Lung (tissue), 12 donors: Measurements from ENCODE around the gene TGM1. TPM values are rescaled to one million over a fixed set of nuclear protein-coding genes. Genes with fewer than 3 reads are reported as not detected.

Experiments
- ATAC-seq: fragments of 200-7000 bp; cut with Tn5 transposase; one replicate; pipeline ENCODE4 v1.9.1; 2020; ENCODE audit warnings: moderate number of reproducible peaks; ENCODE audit not compliant: insufficient read depth, low FRiP score
- DNase-seq, 3 donors: peaks; one replicate each; pipeline ENCODE4 v3.0.0-alpha.2; 2013 to 2017
- H3K27ac ChIP-seq, 2 donors: one replicate each; pipeline ENCODE4 v1.5.1; 2013; ENCODE audit warnings: mild to moderate bottlenecking in 2 of 2, moderate library complexity in 2 of 2, control low read depth in 1 of 2, inconsistent platforms in 1 of 2, low read depth in 1 of 2, low read length in 1 of 2
- H3K27me3 ChIP-seq, 3 donors: one replicate each; pipeline ENCODE4 v1.5.1; 2013; ENCODE audit warnings: low read length in 2 of 3; ENCODE audit not compliant: control insufficient read depth in 3 of 3, insufficient read depth in 3 of 3
- H3K36me3 ChIP-seq, 4 donors: one replicate each; pipeline ENCODE4 v1.5.1; 2013; ENCODE audit warnings: low read length in 4 of 4, mild to moderate bottlenecking in 1 of 4, moderate library complexity in 1 of 4; ENCODE audit not compliant: control insufficient read depth in 4 of 4, insufficient read depth in 4 of 4
- H3K4me1 ChIP-seq, 5 donors: one replicate each; pipeline ENCODE4 v1.5.1; 2013; ENCODE audit warnings: low read length in 5 of 5, mild to moderate bottlenecking in 2 of 5, moderate library complexity in 1 of 5; ENCODE audit not compliant: control insufficient read depth in 5 of 5, insufficient read depth in 5 of 5
- H3K4me3 ChIP-seq: one replicate; pipeline ENCODE4 v1.5.1; 2013; ENCODE audit warnings: mild to moderate bottlenecking, control low read depth, moderate library complexity
- H3K9ac ChIP-seq, 2 donors: one replicate each; pipeline ENCODE4 v1.5.1; 2013; ENCODE audit warnings: low read length in 2 of 2, control low read depth in 1 of 2; ENCODE audit not compliant: insufficient read depth in 1 of 2
- H3K9me3 ChIP-seq, 4 donors: one replicate each; pipeline ENCODE4 v1.5.1; 2013; ENCODE audit warnings: low read length in 3 of 4, mild to moderate bottlenecking in 1 of 4, moderate library complexity in 1 of 4; ENCODE audit not compliant: control insufficient read depth in 4 of 4, insufficient read depth in 3 of 4
- CTCF ChIP-seq: IDR thresholded peaks from 2 replicates; pipeline ENCODE4 v1.5.1; 2012; ENCODE audit warnings: mild to moderate bottlenecking; ENCODE audit errors: control extremely low read depth, extremely low read depth
- WGBS, 2 donors: extraction: QIAGEN DNeasy Blood & Tissue Kit; methylation state at CpG; one replicate each; pipeline ENCODE4 v1.1.7; 2013; 5-methylcytosine and 5-hydroxymethylcytosine counted together
- polyA plus RNA-seq, 2 donors: library from polyadenylated mRNA; stranded (reverse); fragments of 200-250 nt; gene quantifications; one replicate each; pipeline ENCODE4 v1.2.1, GENCODE V29; 2013
- total RNA-seq, 2 donors: library from RNA; depleted of rRNA in 1 of 2; stranded (reverse); fragments of >200 nt in 1 of 2; gene quantifications; one replicate each; pipeline ENCODE4 v1.2.1, GENCODE V29; 2014 to 2021
- donor health status: control.
- donor health status: control.
- donor health status: Bipolar disorder and iron deficiency.
- donor health status: healthy.
- donor health status: DM: yes; HTN: yes; CAD: no.

The TGM1 gene
- total and polyA plus RNA-seq, 4 donors: 1.9 to 11.3 (median 9.3) TPM

GRCh38 chr14:24310265-24310645 is 47.3 kb upstream of the TGM1 start:
- TF ChIP-seq CTCF: no peak
- 17 to 25% methylated on average over 5 of the region's 5 CpGs for WGBS, 2 donors
- no peaks in the 10 kb centered on the region for H3K9me3 ChIP-seq
- peaks cover 4 to 39% (median 9%) of the 10 kb centered on the region in 5 donors for H3K4me1 ChIP-seq
- H3K36me3 ChIP-seq: peaks cover 2 to 21% (median 17%) of the 10 kb centered on the region in 4 donors
- ATAC-seq (no peak), DNase-seq (peak in 2 of 3 donors; percentile 39 to 41)
- H3K27ac ChIP-seq: peak overlapping the region in 1 of 2 donors; percentile 92
- H3K9ac ChIP-seq: no peak overlapping the region
- peak overlapping the region; percentile 42 for H3K4me3 ChIP-seq
- no peaks in the 10 kb centered on the region for H3K27me3 ChIP-seq

GRCh38 chr14:24309538-24310264 is 46.7 kb upstream of the TGM1 start, which contains the start of gene LTB4R2:
TSS of gene LTB4R2 (plus strand) at chr14:24310140. CDS start at chr14:24310665, 525 bp downstream.
- ATAC-seq (no peak), DNase-seq (no peak)
- no peaks in the 10 kb centered on the region for H3K27me3 ChIP-seq
- H3K36me3 ChIP-seq: peaks cover 2 to 26% (median 21%) of the 10 kb centered on the region in 4 donors
- no peak within 1 kb of the TSS for H3K9ac ChIP-seq
- H3K4me1 ChIP-seq: peaks cover 4 to 34% (median 9%) of the 10 kb centered on the region in 5 donors
- WGBS, 2 donors: 67 to 75% methylated on average over 5 of the region's 5 CpGs
- TF ChIP-seq CTCF: no peak
- peak within 1 kb of the TSS; percentile 55 to 92 for H3K27ac ChIP-seq
- H3K9me3 ChIP-seq: no peaks in the 10 kb centered on the region
- H3K4me3 ChIP-seq: peak within 1 kb of the TSS; percentile 42

- Histone ChIP-seq H3K9me3 (no peaks in the 10 kb centered on the region), H3K27me3 (no peaks in the 10 kb centered on the region), H3K36me3 (peaks cover 11 to 36% (median 32%) of the 10 kb centered on the region in 4 donors), H3K27ac (no peak overlapping the region), H3K4me1 (peaks cover 4 to 26% (median 9%) of the 10 kb centered on the region in 5 donors), H3K9ac (no peak overlapping the region), H3K4me3 (no peak overlapping the region)
- WGBS, 2 donors: 78 to 85% methylated on average over 7 of the region's 7 CpGs
- ATAC-seq: no peak
- no peak for DNase-seq
- no peak for TF ChIP-seq CTCF
These were observed 45.6 kb upstream of the TGM1 start for GRCh38 chr14:24308342-24309124.
